GM21529 (cell line): ENCODE results near the gene CEBPB.

ENCODE experiments used
- ATAC-seq: cut with Tn5 transposase; IDR thresholded peaks from one replicate; pipeline ENCODE4 v1.9.1; 2021; ENCODE audit not compliant: unreplicated experiment

CEBPB gene

GRCh38 chr20:50210066-50210619 is 19.5 kb downstream of the CEBPB start:
- no peak for ATAC-seq

GRCh38 chr20:50211091-50211490 is 20.5 kb downstream of the CEBPB start:
- no peak for ATAC-seq

DNA sequence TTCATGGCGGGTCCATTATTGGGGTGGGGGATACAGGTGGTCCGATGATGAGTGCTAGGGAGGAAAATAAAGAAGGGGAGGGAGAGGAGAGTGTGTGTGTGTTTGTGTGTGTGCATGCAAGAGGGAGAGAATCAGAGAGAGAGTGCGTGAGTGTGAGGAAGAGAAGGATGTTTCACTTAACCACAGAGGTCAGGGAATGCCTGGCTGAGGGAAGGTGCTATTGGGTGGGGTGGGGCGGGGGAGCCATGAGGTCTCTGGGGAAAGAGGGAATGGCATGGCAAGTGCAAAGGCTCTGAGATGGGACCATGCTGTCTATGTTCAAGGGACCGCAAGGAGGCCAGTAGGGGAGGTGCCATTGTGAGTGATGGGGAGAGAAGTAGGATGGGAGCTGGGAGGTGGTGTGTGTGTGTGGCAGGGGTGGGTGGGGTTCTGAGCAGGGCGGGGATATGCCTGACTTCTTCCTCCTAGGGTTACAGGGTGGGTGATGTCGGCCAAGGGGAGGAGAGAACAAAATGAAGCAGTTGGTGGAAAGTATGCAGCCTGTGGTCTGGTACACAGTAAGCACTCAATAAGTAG is 23.0 kb downstream of the CEBPB start:
- ATAC-seq: no peak

DNA sequence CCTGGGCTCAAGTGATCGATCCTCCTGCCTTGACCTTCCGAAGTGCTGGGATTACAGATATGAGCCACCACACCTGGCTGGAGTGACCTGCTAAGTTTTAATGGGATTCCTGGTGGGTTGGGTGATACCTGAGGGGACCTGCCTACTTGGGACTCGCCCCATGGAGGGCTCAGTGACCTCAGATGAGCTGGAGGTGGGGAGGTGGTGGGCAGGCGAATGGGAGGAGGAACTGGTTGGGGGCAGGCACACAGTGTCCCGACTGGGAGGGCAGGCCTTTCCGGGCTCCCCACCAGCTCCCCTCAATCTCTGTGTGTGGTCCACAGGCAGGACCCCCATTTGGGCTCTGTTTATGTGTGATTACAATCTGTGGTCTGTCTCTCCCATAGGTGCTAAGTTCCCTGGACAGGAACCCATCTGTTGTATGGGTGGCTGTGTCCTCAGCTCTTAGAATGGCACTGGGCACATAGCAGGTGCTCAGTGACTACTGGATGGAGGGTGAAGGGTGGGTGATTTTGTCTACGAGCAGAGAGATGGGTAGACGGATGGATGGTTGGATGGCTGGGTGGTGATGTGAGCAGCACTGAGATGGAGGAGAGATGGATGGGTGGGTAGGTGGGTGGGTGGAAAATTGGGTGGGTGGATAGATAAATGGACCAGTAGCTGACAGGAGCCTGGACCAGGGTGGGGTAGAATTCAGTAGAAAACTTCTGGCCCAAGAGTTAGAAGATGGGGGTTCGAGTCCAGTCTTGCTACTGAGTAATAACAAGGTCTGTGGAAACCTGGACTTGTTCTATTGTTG is 23.8 kb downstream of the CEBPB start:
- ATAC-seq: no peak

DNA sequence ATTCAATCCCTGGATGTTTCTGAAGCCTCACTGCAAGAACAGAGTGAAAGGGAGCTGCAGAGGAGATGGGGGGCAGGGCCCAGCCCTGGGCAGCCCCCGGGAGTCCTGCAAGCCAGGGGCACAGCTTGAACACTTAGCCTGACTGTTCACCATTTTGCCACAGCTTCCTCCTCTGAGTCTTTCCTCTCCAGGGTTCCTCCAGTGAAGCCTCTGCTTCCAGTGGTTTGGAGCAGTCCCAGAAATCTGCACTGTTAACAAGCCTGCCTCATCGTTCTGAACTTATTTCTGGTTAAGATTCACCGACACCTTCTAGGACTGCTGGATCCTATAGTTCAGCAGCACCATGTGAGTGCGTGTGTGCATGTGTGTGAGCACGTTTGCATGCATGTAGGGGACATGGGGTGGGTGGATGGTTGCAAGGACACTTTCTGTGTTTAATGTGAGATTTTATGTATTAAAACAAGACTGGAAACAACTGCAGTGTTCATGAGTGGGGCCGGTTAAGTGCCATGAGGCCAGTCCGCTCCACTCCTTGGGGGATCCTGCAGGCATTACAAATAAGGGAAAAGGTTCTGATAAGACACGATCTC is 24.6 kb downstream of the CEBPB start:
- ATAC-seq: no peak

GRCh38 chr20:50215926-50216325 is 25.3 kb downstream of the CEBPB start:
- no peak for ATAC-seq

- no peak for ATAC-seq
These were observed 26.0 kb downstream of the CEBPB start for GRCh38 chr20:50216543-50217206.

DNA sequence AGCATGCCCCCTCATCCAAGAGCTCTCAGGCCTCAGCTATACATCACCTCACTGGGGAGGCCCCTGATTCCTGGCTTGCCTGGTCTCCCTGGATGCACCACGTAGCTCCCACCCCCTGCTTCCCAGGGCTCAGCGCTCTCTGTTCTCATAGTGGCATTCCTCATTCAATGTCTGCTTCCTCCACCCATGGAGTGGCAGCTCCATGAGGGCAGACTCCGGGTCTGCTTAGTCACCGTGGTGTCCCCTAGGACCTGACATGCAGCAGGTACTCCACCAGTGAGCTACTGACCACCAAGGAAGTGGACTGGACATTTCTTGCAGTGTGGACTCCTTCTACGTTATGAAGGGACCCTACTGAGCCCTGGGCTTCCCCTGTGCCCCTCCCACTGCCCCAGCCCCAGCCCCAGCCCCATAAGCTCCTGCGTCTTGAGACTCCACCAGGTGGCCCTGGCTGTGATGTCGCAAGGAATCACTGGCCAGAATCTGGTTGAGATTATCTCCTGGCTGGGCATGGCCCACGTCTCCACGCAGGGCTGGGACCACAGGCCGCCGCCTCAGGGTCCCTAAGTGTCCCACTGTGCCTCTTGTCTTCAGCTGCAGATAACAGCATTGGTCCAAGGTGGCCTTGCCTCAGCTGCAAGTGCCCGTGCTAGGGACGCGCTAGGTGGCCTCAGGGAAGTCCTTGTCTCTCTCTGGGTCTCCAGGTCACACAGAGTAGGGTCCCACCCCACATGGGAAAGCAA is 26.7 kb downstream of the CEBPB start:
- no peak for ATAC-seq

GRCh38 chr20:50218987-50219435 is 28.4 kb downstream of the CEBPB start:
- no peak for ATAC-seq

GRCh38 chr20:50219600-50219999 is 29.0 kb downstream of the CEBPB start:
- ATAC-seq: no peak

GRCh38 chr20:50220093-50220893 is 29.7 kb downstream of the CEBPB start:
- no peak for ATAC-seq

DNA sequence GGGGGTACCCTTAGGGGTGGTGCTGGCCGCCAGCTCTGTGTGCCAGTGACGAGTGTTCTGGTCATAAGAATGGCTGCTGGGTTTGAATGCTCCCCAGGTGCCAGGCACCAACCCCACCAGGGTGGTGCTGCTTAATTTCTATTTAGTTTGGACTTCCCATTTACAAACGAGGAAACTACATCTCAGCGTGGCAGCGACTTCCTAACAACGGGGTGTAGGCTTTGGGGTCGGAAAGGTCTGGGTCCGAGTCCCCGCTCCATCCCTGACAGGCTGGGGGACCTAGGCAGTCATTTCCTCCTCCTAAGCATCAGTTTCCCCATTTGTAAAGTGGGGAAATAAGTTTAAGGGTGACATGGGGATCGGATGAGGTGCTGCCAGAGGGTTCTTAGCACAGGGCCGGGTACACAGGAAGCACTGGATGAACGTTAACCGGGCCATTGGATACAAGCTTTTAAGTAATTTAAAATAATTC is 30.3 kb downstream of the CEBPB start:
- no peak for ATAC-seq

DNA sequence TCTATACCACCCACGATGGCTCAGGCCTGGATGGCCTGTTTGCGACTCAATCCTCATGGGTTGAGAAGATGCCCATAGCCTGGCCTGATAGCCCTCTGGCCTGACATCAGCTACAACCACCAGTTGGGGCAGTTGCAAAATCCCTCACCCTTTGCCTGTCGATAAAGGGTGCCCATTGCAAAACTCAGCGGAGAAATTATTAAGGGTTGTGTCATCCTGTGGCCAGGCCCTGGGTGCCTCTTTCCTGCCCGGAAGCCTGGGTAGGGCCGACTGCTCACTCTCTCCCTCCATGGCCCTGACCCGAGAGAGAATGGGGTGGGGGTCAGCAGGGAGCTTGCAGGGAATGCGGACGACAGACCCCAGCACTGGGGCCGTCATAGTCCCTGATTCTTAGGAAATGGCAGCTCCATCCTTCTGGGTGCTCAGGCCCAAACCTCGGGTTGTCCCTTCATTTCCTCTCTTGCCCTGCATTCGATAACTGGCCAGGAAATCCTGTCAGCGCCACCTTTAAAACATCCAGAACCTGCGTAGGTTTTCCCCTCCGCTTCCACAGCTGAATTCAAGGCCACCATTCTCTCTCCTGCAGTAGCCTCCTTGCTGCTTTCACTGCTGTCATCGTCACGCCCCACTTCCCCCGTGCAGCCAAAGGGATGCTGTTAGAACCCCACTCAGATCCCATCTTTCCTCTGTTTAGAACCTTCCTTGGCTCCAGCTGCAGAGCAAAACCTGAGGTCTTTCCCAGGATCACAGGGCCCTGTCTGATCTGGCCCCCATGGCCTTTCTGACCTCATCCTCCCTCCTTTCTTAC is 31.1 kb downstream of the CEBPB start:
- no peak for ATAC-seq

DNA sequence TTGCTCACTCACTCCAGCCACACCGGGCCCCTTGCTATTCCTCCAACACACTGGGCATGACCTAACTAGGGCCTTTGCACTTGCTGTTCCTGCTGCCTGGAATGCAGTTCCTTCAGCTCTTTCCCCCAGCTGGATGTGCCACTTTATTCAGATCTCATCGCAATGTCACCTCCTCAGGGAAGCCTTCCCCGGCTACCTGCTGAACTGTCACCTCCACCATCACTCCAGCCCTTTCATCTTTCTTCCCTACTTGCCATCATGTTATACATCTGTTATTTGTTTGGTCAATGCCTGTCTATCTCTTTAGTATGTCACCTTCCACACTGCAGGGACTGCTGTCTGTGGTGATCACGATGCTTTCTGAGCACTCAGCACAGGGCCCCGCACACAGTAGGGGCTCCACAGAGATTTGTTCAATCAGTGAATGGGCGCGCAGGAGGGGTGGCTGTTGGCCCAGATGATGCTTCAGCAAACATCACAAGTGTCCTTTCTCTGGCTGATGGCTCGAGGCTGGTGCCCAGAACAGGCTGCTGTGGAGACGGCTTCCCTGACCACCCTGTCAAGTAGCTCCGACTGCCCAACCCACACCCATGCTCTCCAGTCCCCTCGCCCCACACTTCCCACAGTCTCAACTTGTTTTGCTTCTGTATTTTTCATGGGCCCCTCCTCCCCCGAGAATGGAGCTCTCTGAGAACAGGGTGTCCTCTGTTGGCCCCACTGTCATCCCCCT is 31.8 kb downstream of the CEBPB start:
- no peak for ATAC-seq

- no peak for ATAC-seq
These were observed 32.7 kb downstream of the CEBPB start for GRCh38 chr20:50223039-50224005.

GRCh38 chr20:50224052-50224451 is 33.4 kb downstream of the CEBPB start:
- no peak for ATAC-seq
